ENCODE results near the gene SLC28A2.

Gene SLC28A2

GRCh38 chr15:45326741-45327140 is 74.7 kb downstream of the SLC28A2 start:
- no peak for DNase-seq

Data from activated CD4-positive, alpha-beta T cell treated with anti-CD3 and anti-CD28 coated beads, Interleukin-2, amount 50 U/mL, for 1 hour (primary cell).